Activated CD8-positive, alpha-beta memory T cell treated with anti-CD3 and anti-CD28 coated beads for 48 hours (primary cell): Measurements from ENCODE around the gene TSPAN18.
"Not testable (repeated sequence)": the region's sequence is repeated elsewhere in the genome, so short reads cannot be mapped to it uniquely, and the experiment has no call there.

Experiments
- DNase-seq, 3 experiments: peaks; one replicate each; pipeline ENCODE4 v3.0.0-alpha.2; 2020; ENCODE audit warnings: low read depth in 2 of 3, low spot score in 2 of 3

Gene TSPAN18

GRCh38 chr11:44865866-44866272 is 139.1 kb downstream of the TSPAN18 start:
- DNase-seq: no peak

- DNase-seq: no peak
These were observed 139.5 kb downstream of the TSPAN18 start for GRCh38 chr11:44866286-44866685.

GRCh38 chr11:44868021-44868420 is 141.3 kb downstream of the TSPAN18 start:
- no peak for DNase-seq

GRCh38 chr11:44868455-44869421 is 142.0 kb downstream of the TSPAN18 start:
- DNase-seq: no peak

GRCh38 chr11:44870181-44870580 is 143.4 kb downstream of the TSPAN18 start:
- no peak for DNase-seq

GRCh38 chr11:44870615-44871176 is 143.9 kb downstream of the TSPAN18 start:
- no peak for DNase-seq

- not testable (repeated sequence) for DNase-seq
These were observed 144.9 kb downstream of the TSPAN18 start for GRCh38 chr11:44871682-44872081.

GRCh38 chr11:44872556-44872955 is 145.8 kb downstream of the TSPAN18 start:
- no peak for DNase-seq

- no peak for DNase-seq
These were observed 146.8 kb downstream of the TSPAN18 start for GRCh38 chr11:44873537-44873936.

GRCh38 chr11:44874284-44874683 is 147.5 kb downstream of the TSPAN18 start:
- no peak for DNase-seq

- no peak for DNase-seq
These were observed 148.3 kb downstream of the TSPAN18 start for GRCh38 chr11:44875037-44875436.

GRCh38 chr11:44876194-44876723 is 149.5 kb downstream of the TSPAN18 start:
- DNase-seq: no peak

GRCh38 chr11:44876906-44877305 is 150.1 kb downstream of the TSPAN18 start:
- no peak for DNase-seq

- no peak for DNase-seq
These were observed 151.1 kb downstream of the TSPAN18 start for GRCh38 chr11:44877571-44878497.

GRCh38 chr11:44878711-44879110 is 151.9 kb downstream of the TSPAN18 start:
- DNase-seq: no peak

- no peak for DNase-seq
These were observed 152.7 kb downstream of the TSPAN18 start for GRCh38 chr11:44879432-44879831.

- no peak for DNase-seq
These were observed 153.7 kb downstream of the TSPAN18 start for GRCh38 chr11:44880511-44880910.

GRCh38 chr11:44880953-44881352 is 154.2 kb downstream of the TSPAN18 start:
- DNase-seq: no peak

- DNase-seq: no peak
These were observed 156.5 kb downstream of the TSPAN18 start for GRCh38 chr11:44883277-44883676.

GRCh38 chr11:44884056-44884455 is 157.3 kb downstream of the TSPAN18 start:
- no peak for DNase-seq
